ENCODE results near the gene DUSP23.

DNA sequence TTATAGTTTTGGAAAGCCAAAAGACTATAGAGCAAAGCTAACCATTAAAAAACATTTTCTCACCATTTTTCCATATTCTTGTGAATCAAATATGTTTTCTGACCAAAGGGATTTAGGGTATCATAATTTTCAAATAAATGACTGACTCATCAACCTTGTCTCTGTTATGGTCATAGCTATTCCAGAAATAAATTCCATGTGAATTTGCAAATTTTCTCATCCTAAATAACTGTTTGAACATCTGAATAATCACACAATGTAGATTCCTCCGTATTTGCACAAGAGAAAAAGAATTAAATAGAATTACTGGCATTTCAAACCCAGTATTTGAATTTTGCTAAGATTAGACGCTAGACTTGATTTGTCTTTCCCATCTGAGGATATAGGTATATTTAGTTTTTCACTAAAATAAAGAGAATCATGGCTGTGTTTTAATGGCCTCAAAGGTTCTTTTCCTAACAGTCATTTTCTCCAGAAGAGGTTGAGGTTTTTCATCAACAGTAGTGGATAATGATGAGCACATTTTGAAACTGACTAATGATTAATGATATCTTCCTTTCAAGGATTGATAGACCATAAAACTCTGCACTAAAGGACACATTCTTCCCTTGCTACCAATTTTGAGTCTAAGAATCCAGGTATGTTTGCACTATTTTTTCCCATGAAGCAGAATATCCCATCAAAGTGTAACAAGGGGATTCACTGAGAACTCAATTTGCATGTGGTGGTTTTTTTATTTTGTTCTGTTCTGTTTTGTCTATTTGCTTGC, 9.5 kb upstream of the DUSP23 start:
- TF ChIP-seq EZH2phosphoT487 (IDR thresholded peaks at IDR 0.05; ENCODE audit: borderline replicate concordance, low read depth, low read length): no peak
- TF ChIP-seq, protein P1, sequence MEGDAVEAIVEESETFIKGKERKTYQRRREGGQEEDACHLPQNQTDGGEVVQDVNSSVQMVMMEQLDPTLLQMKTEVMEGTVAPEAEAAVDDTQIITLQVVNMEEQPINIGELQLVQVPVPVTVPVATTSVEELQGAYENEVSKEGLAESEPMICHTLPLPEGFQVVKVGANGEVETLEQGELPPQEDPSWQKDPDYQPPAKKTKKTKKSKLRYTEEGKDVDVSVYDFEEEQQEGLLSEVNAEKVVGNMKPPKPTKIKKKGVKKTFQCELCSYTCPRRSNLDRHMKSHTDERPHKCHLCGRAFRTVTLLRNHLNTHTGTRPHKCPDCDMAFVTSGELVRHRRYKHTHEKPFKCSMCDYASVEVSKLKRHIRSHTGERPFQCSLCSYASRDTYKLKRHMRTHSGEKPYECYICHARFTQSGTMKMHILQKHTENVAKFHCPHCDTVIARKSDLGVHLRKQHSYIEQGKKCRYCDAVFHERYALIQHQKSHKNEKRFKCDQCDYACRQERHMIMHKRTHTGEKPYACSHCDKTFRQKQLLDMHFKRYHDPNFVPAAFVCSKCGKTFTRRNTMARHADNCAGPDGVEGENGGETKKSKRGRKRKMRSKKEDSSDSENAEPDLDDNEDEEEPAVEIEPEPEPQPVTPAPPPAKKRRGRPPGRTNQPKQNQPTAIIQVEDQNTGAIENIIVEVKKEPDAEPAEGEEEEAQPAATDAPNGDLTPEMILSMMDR (conservative IDR thresholded peaks at IDR 0.05; ENCODE audit: low read length): no peak
